Mesothelial cell of epicardium (in vitro differentiated cells): ENCODE measurements around the gene C15orf40. TPM values are rescaled to one million over a fixed set of nuclear protein-coding genes. Genes with fewer than 3 reads are reported as not detected.

Source experiments
- DNase-seq, 2 experiments: peaks; one replicate each; pipeline ENCODE4 v3.0.0; 2021; ENCODE audit warnings: low spot score in 2 of 2; ENCODE audit not compliant: unreplicated experiment in 2 of 2
- H3K27ac Mint-ChIP-seq: 2 replicates; pipeline ENCODE4 v1.8.0; 2021; ENCODE audit warnings: mixed read lengths
- H3K27me3 Mint-ChIP-seq: 2 replicates; pipeline ENCODE4 v1.8.0; 2021; ENCODE audit warnings: low read depth, mixed read lengths
- H3K36me3 Mint-ChIP-seq: 2 replicates; pipeline ENCODE4 v1.8.0; 2021; ENCODE audit warnings: mixed read lengths
- H3K4me1 Mint-ChIP-seq: 2 replicates; pipeline ENCODE4 v1.8.0; 2021; ENCODE audit warnings: mixed read lengths
- H3K4me3 Mint-ChIP-seq: 2 replicates; pipeline ENCODE4 v1.8.0; 2021; ENCODE audit warnings: mild to moderate bottlenecking, moderate library complexity, mixed read lengths
- H3K9me3 Mint-ChIP-seq: 2 replicates; pipeline ENCODE4 v1.8.0; 2021; ENCODE audit warnings: mixed read lengths
- total RNA-seq: library from RNA; stranded (reverse); gene quantifications from 3 replicates; pipeline ENCODE4 v1.2.1, GENCODE V29; 2021
- TF ChIP-seq, protein P1 (sequence below): fragments of 200-600 bp; sonication (generic); IDR thresholded peaks from one replicate; pipeline ENCODE4 v1.5.0; 2021; ENCODE audit warnings: antibody characterized with exemption; ENCODE audit not compliant: unreplicated experiment

Gene C15orf40
- total RNA-seq, 1 donor from 2014 or later, result 18.4 TPM

DNA sequence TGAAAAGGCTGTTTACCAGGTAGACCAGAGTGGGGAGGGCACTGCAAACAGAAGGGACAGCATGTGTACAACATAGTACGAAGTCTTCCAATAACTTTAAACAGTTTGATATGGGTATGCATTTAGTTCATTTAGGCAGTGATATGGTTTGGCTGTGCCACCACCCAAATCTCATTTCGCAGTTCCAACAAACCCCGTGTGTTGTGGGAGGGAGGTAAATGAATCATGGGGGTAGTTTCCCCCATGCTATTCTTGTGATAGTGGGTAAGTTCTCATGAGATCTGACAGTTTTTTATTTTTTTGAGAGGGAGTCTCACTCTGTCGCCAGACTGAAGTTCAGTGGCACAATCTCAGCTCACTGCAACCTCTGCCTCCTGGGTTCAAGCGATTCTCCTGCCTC is 33.0 kb downstream of the C15orf40 start:
- no peaks in the 10 kb centered on the region for H3K4me1 Mint-ChIP-seq
- no peaks in the 10 kb centered on the region for H3K36me3 Mint-ChIP-seq
- no peaks in the 10 kb centered on the region for H3K27me3 Mint-ChIP-seq
- no peak overlapping the region for H3K4me3 Mint-ChIP-seq
- no peak overlapping the region for H3K27ac Mint-ChIP-seq
- no peaks in the 10 kb centered on the region for H3K9me3 Mint-ChIP-seq
- no peak for DNase-seq
- TF ChIP-seq, protein P1, sequence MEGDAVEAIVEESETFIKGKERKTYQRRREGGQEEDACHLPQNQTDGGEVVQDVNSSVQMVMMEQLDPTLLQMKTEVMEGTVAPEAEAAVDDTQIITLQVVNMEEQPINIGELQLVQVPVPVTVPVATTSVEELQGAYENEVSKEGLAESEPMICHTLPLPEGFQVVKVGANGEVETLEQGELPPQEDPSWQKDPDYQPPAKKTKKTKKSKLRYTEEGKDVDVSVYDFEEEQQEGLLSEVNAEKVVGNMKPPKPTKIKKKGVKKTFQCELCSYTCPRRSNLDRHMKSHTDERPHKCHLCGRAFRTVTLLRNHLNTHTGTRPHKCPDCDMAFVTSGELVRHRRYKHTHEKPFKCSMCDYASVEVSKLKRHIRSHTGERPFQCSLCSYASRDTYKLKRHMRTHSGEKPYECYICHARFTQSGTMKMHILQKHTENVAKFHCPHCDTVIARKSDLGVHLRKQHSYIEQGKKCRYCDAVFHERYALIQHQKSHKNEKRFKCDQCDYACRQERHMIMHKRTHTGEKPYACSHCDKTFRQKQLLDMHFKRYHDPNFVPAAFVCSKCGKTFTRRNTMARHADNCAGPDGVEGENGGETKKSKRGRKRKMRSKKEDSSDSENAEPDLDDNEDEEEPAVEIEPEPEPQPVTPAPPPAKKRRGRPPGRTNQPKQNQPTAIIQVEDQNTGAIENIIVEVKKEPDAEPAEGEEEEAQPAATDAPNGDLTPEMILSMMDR, result no peak

DNA sequence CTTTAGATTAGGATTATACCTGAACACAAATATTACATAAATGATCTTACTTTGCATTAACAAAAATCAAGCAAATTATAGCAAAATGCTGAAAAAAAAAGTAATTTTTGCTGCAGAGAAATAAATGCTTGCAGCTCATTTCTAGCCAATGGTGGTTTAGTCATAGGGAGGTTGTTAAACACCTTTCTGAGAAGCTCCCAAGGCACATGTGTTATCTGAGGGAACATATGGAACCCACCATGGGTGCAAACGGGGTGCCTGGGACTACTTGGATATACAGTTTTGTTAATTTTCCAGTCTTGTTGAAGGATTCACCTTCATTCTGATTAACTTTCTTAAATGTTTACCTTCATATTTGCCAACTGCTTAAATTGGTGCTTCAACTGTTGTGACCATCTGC is 34.4 kb downstream of the C15orf40 start:
- Mint-ChIP-seq H3K27ac (no peak overlapping the region), H3K4me3 (no peak overlapping the region), H3K27me3 (no peaks in the 10 kb centered on the region), H3K9me3 (no peaks in the 10 kb centered on the region), H3K36me3 (no peaks in the 10 kb centered on the region), H3K4me1 (no peaks in the 10 kb centered on the region)
- no peak for DNase-seq
- TF ChIP-seq, protein P1, result no peak

DNA sequence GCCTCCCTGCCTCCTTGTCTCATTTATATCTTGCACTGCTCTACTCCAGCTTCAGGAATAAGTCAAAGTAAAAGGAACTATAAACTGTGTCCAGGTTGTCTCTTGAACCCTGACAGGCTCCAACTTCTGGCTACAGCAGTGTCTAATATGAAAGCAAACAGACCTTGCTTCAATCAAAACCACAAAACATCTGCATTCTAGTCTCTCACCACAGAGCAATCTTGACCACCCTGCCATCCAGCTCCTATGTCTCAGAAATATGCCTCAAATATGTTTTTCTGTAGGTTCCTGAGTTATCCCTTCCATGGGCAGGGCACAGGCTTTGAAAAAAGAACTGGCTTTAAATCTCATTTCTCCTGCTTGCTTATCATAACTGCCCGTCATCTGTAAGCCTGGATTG is 38.4 kb downstream of the C15orf40 start:
- no peak for DNase-seq
- Mint-ChIP-seq H3K4me1 (peaks cover 3% of the 10 kb centered on the region), H3K27me3 (no peaks in the 10 kb centered on the region), H3K4me3 (no peak overlapping the region), H3K27ac (no peak overlapping the region), H3K36me3 (no peaks in the 10 kb centered on the region), H3K9me3 (no peaks in the 10 kb centered on the region)
- TF ChIP-seq, protein P1, result no peak

DNA sequence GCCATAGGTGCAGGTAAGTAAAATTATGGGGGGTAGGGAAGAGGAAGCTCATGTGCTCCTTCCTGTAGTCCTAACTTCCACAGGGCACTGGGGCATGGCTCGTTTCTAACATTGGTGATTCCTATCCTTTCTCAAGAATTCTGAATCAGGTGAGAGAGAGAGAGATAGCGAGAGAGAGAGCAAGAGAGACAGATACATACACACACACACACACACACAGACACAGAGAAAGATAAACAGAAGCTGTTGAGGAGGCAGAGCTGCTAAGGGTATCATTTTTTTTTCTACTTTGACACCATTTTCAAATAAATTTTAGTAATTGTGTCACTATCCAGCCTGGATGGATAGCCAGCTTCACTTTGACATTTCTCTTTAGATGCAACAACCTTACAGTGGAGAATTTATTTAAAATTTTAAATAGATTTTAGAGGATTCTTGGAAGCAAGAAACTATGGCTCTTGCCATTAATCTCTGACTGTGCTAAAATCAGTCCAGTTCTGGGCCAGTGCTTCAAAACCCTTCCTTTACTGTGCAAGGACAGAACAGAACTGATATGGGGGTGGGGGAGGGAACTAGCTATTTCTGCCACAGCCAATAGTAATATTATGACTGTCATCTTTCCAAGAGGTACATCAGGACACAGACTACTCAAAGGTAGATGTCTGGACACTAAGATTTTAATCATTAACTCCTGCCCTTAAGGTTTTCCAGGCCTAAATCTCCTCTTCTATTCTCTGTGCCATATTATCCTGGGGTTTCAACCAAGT is 40.0 kb downstream of the C15orf40 start:
- Mint-ChIP-seq H3K36me3 (no peaks in the 10 kb centered on the region), H3K27me3 (no peaks in the 10 kb centered on the region), H3K4me1 (peaks cover 3% of the 10 kb centered on the region), H3K4me3 (no peak overlapping the region), H3K9me3 (no peaks in the 10 kb centered on the region), H3K27ac (no peak overlapping the region)
- TF ChIP-seq, protein P1, result no peak
- DNase-seq, result no peak

DNA sequence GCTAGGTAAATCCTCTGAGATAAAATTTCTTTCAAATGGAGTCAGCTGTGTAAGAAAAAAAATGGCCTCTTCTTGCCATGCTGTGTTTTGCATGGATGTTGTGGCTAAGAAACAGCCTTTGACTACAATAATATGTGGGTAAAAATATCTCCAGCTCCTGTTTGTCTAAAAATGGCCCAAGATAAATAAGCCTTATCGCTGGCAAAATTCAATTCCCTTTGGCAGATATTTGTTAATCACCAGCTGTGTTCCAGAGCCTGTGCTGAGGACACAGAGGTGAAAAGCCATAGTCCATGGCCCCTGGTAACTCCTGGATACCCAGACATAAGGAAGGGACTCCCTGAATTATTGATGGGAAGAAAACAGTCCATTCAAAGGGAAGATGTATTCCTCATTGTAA is 40.7 kb downstream of the C15orf40 start:
- Mint-ChIP-seq H3K4me1 (peaks cover 3% of the 10 kb centered on the region), H3K27me3 (no peaks in the 10 kb centered on the region), H3K4me3 (no peak overlapping the region), H3K36me3 (no peaks in the 10 kb centered on the region), H3K27ac (no peak overlapping the region), H3K9me3 (no peaks in the 10 kb centered on the region)
- TF ChIP-seq, protein P1, result no peak
- DNase-seq, result no peak
